HCT116 (cell line): ENCODE data around the gene ROBO1. TPM values are rescaled to one million over a fixed set of nuclear protein-coding genes. Genes with fewer than 3 reads are reported as not detected.

Experiments used
- ATAC-seq: fragments of 200-7000 bp; cut with Tn5 transposase; 2 replicates; pipeline ENCODE4 v1.9.1; 2020; ENCODE audit warnings: mild to moderate bottlenecking, moderate library complexity
- BruUV-seq: library from RNA; stranded (reverse); fragments of 400-500 nt; replicated peaks from 2 replicates; lab custom pipeline; 2021; lab: Mats Ljungman, UMichigan
- CTCF ChIA-PET: fragments of 300-600 bp; sonication (Branson Sonifier 250); formaldehyde crosslinking; loops from one replicate; lab custom pipeline; 2021; ENCODE audit warnings: antibody characterized with exemption; lab: Charles Lee
- POLR2A ChIA-PET: fragments of 300-600, 350-600 bp; sonication (Branson Sonifier 250); formaldehyde crosslinking; loops from one replicate; lab custom pipeline; 2021; ENCODE audit warnings: antibody characterized with exemption; lab: Charles Lee
- RAD21 ChIA-PET, 2 experiments: fragments of 300-600 bp; sonication (Branson Sonifier 250); formaldehyde crosslinking; loops; one replicate each; lab custom pipeline; 2023; ENCODE audit warnings: low total read pairs in 2 of 2; ENCODE audit not compliant: uncharacterized antibody in 2 of 2, unreplicated experiment in 2 of 2, low non-redundant PET in 1 of 2; lab: Charles Lee
- DNase-seq: peaks from one replicate; pipeline ENCODE4 v3.0.0-alpha.2; 2010; ENCODE audit warnings: low read depth, low spot score
- H2AFZ ChIP-seq: fragments of 200-600 bp; shearing (Covaris generic), sonication (generic); 2 replicates; pipeline ENCODE4 v1.6.1; 2017; ENCODE audit warnings: low read depth, mixed run types, mixed read lengths, antibody characterized with exemption, low read length; ENCODE audit not compliant: poor library complexity, severe bottlenecking
- H3K27ac ChIP-seq: 2 replicates; pipeline ENCODE4 v1.5.1; 2012; ENCODE audit warnings: low read depth, low read length
- H3K27me3 ChIP-seq: fragments of 200-600 bp; sonication (generic); 2 replicates; pipeline ENCODE4 v1.6.1; 2016; ENCODE audit warnings: mixed run types, low read length, mixed read lengths; ENCODE audit not compliant: insufficient read depth
- H3K36me3 ChIP-seq, 2 experiments: fragments of 200-500 bp in 1 of 2; fragments of 200-600 bp in 1 of 2; sonication (Bioruptor generic) in 1 of 2; sonication (generic) in 1 of 2; 2 replicates each; pipeline versions ENCODE4 v1.5.1 to v1.6.1; 2014 to 2016; ENCODE audit warnings: low read length in 2 of 2, inconsistent platforms in 1 of 2, mixed read lengths in 1 of 2, mixed run types in 1 of 2; ENCODE audit not compliant: insufficient read depth in 2 of 2, control insufficient read depth in 1 of 2
- H3K4me1 ChIP-seq, 2 experiments: fragments of 200-600 bp in 1 of 2; sonication (generic) in 1 of 2; 2 replicates each; pipeline versions ENCODE4 v1.5.1 to v1.6.1; 2012 to 2017; ENCODE audit warnings: low read length in 2 of 2, inconsistent platforms in 1 of 2, mild to moderate bottlenecking in 1 of 2, mixed read lengths in 1 of 2, mixed run types in 1 of 2, moderate library complexity in 1 of 2; ENCODE audit not compliant: insufficient read depth in 2 of 2, control insufficient read depth in 1 of 2
- H3K4me2 ChIP-seq: fragments of 200-600 bp; sonication (generic); 2 replicates; pipeline ENCODE4 v1.6.1; 2017; ENCODE audit warnings: mixed run types, low read length, mixed read lengths
- H3K4me3 ChIP-seq, 2 experiments: fragments of 200-600 bp in 1 of 2; sonication (generic) in 1 of 2; replicated peaks in 1 of 2; 2 replicates each; pipeline ENCODE4 v1.5.1; 2011 to 2016; ENCODE audit warnings: low read length in 2 of 2, control low read depth in 1 of 2, low read depth in 1 of 2, mild to moderate bottlenecking in 1 of 2, mixed read lengths in 1 of 2, mixed run types in 1 of 2
- H3K79me2 ChIP-seq: fragments of 200-600 bp; sonication (generic); 2 replicates; pipeline ENCODE4 v1.6.1; 2017; ENCODE audit warnings: mild to moderate bottlenecking, mixed run types, low read length, moderate library complexity, mixed read lengths; ENCODE audit not compliant: insufficient read depth
- H3K9ac ChIP-seq: fragments of 200-600 bp; sonication (generic); 2 replicates; pipeline ENCODE4 v1.6.1; 2016; ENCODE audit warnings: low read length, mixed read lengths
- H3K9me2 ChIP-seq: fragments of 200-600 bp; sonication (generic), shearing (Covaris generic); 2 replicates; pipeline ENCODE4 v1.6.1; 2017; ENCODE audit warnings: mixed run types, mild to moderate bottlenecking, moderate library complexity; ENCODE audit not compliant: insufficient read depth
- H3K9me3 ChIP-seq, 2 experiments: fragments of 200-500 bp in 1 of 2; fragments of 200-600 bp in 1 of 2; sonication (Bioruptor generic) in 1 of 2; sonication (generic) in 1 of 2; 2 replicates each; pipeline ENCODE4 v1.6.1; 2014 to 2017; ENCODE audit warnings: low read length in 2 of 2, mixed read lengths in 2 of 2, inconsistent platforms in 1 of 2, low read depth in 1 of 2, mild to moderate bottlenecking in 1 of 2, mixed run types in 1 of 2, moderate library complexity in 1 of 2; ENCODE audit not compliant: control insufficient read depth in 1 of 2, insufficient read depth in 1 of 2
- H4K20me1 ChIP-seq: fragments of 200-600 bp; sonication (generic), shearing (Covaris generic); 2 replicates; pipeline ENCODE4 v1.6.1; 2017; ENCODE audit warnings: mixed run types, mild to moderate bottlenecking, moderate library complexity; ENCODE audit not compliant: insufficient read depth
- RAD21 ChIP-seq: IDR thresholded peaks from 2 replicates; pipeline ENCODE4 v1.6.1; 2012; ENCODE audit warnings: low read depth, mild to moderate bottlenecking
- ZNF274 ChIP-seq: fragments of 200-500 bp; sonication (Bioruptor generic); IDR thresholded peaks from 2 replicates; pipeline ENCODE4 v1.6.1; 2014; ENCODE audit warnings: mild to moderate bottlenecking, low read depth, low read length, inconsistent platforms
- intact Hi-C: fragments of 100-400 bp; cut with micrococcal nuclease; formaldehyde crosslinking; loops from 2 replicates; pipeline ENCODE4 v1.10.0; 2022
- total RNA-seq: library from RNA; stranded (reverse); gene quantifications from one replicate; pipeline ENCODE4 v1.2.1, GENCODE V29; 2021; ENCODE audit not compliant: unreplicated experiment
- TF ChIP-seq, protein P1 (sequence below): IDR thresholded peaks from 2 replicates; pipeline ENCODE4 v1.6.1; 2012
- TF ChIP-seq, protein P2 (sequence below), 3 experiments: fragments of 200-600 bp in 1 of 3; sonication (generic) in 1 of 3; IDR thresholded peaks in 2 of 3; conservative IDR thresholded peaks in 1 of 3; 2 replicates each; pipeline ENCODE4 v1.5.1; 2012 to 2017; ENCODE audit warnings: low read depth in 2 of 3, low read length in 2 of 3, antibody characterized with exemption in 1 of 3, borderline replicate concordance in 1 of 3, control low read depth in 1 of 3, mild to moderate bottlenecking in 1 of 3, mixed read lengths in 1 of 3, mixed run types in 1 of 3, moderate library complexity in 1 of 3; ENCODE audit not compliant: insufficient read depth in 1 of 3
- TF ChIP-seq, protein P3 (sequence below): IDR thresholded peaks from 2 replicates; pipeline ENCODE4 v1.6.1; 2011; ENCODE audit warnings: mild to moderate bottlenecking, low read length, moderate library complexity; ENCODE audit not compliant: insufficient replicate concordance; ENCODE audit errors: extremely low read depth

Gene ROBO1
- total RNA-seq, 1 experiment from 2014 or later = 0.27 TPM

DNA sequence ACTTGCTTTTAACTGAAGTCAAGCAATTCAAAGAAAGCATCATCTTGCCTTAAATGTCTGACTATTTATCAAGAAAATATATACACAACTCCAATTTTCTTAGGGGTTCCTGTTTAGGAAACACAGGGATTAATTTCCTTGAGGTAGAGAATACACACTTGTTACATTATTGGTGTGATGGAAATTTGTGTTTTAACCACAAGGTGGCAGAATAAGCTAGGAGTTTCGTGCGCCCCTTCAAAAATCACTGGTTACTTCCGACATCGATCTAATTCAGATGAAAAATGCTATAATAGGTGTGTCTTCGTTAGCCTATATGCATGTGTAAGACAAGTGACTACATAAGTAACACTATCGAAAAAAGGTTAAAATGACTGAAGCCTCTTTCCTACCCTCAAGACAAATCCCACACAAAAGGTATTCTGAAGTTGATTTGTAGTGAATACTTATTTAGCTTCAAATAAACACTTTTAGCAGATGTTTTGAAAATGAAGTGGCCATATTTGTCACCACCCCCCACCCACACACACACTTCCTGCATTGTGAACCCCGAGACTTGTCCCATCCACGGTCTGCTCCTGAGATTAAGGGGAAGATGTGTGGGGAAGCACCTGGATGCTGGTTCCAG is 246.5 kb downstream of the ROBO1 start:
- CTCF ChIA-PET = interaction anchor here (1.6 kb wide), 1 partner anchor 1721 kb away, joined by 4 read pairs; no protein-coding TSS in a partner anchor
- H3K9ac ChIP-seq = no peak overlapping the region
- RAD21 ChIA-PET = no interaction called here
- H2AFZ ChIP-seq = no peak overlapping the region
- H3K79me2 ChIP-seq = no peaks in the 10 kb centered on the region
- no peak overlapping the region for H3K4me3 ChIP-seq
- DNase-seq (peak; percentile 8), ATAC-seq (no peak)
- H3K27me3 ChIP-seq = no peaks in the 10 kb centered on the region
- H3K9me3 ChIP-seq = peaks cover 0 to 5% of the 10 kb centered on the region in 2 experiments; a peak in 3 of 4 replicates
- H3K4me1 ChIP-seq = no peaks in the 10 kb centered on the region
- intact Hi-C loops = loop anchor here (10.0 kb wide), 1 partner anchor 1163 kb away; no protein-coding TSS in a partner anchor
- no TSS peak for BruUV-seq
- no peaks in the 10 kb centered on the region for H3K9me2 ChIP-seq
- POLR2A ChIA-PET = no interaction called here
- no peak overlapping the region for H3K4me2 ChIP-seq
- H3K36me3 ChIP-seq = no peaks in the 10 kb centered on the region
- no peak overlapping the region for H3K27ac ChIP-seq
- H4K20me1 ChIP-seq = no peaks in the 10 kb centered on the region
- TF ChIP-seq, protein P1, sequence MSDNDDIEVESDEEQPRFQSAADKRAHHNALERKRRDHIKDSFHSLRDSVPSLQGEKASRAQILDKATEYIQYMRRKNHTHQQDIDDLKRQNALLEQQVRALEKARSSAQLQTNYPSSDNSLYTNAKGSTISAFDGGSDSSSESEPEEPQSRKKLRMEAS = no peak
- TF ChIP-seq, protein P2, sequence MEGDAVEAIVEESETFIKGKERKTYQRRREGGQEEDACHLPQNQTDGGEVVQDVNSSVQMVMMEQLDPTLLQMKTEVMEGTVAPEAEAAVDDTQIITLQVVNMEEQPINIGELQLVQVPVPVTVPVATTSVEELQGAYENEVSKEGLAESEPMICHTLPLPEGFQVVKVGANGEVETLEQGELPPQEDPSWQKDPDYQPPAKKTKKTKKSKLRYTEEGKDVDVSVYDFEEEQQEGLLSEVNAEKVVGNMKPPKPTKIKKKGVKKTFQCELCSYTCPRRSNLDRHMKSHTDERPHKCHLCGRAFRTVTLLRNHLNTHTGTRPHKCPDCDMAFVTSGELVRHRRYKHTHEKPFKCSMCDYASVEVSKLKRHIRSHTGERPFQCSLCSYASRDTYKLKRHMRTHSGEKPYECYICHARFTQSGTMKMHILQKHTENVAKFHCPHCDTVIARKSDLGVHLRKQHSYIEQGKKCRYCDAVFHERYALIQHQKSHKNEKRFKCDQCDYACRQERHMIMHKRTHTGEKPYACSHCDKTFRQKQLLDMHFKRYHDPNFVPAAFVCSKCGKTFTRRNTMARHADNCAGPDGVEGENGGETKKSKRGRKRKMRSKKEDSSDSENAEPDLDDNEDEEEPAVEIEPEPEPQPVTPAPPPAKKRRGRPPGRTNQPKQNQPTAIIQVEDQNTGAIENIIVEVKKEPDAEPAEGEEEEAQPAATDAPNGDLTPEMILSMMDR (IDR thresholded peaks at IDR 0.05 in 2 of 3, conservative IDR thresholded peaks at IDR 0.05 in 1 of 3; ENCODE audit: borderline replicate concordance in 1 of 3, insufficient read depth in 1 of 3, low read depth in 2 of 3, low read length in 2 of 3) = peak in 2 of 3 experiments; percentile 21 to 55; a peak in 3 of 6 replicates
- peak; percentile 36 for TF ChIP-seq RAD21

DNA sequence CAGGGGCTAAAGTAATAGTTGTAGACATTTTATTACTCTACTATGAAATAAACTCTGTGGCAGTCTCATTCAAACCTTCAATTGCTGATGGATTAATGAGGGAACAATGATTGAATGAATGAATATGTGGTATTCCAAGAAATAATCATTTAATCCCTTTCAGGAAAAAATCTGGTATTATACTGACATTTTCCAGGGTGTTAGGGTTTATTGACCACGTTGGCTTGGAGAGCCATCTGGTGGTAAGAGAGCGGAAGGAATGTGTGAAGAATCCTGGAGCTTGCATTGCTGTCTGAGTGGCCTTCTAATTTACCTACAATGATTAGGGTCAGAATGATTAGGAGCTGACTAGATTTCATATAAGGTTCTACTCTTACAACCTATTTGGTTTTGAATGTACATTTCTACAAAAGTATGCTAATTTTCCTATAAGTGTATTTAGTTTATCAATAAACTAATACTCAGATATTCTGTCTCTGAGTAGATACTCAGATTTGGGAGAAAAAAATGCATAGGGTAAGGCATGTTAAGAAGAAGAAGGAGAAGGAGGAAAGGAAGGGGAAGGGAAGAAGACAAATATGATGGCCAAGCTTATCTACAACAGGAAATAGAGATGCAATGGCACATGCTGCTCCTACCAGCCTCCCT is 249.9 kb downstream of the ROBO1 start:
- Histone ChIP-seq H3K27ac (no peak overlapping the region), H4K20me1 (no peaks in the 10 kb centered on the region; the same call in 1 of the 2 replicates), H3K4me3 (no peak overlapping the region), H3K4me2 (no peak overlapping the region), H3K79me2 (no peaks in the 10 kb centered on the region), H3K27me3 (no peaks in the 10 kb centered on the region), H2AFZ (no peak overlapping the region), H3K9ac (no peak overlapping the region), H3K9me3 (peaks cover 0 to 9% of the 10 kb centered on the region in 2 experiments; a peak in 2 of 4 replicates), H3K9me2 (no peaks in the 10 kb centered on the region), H3K4me1 (no peaks in the 10 kb centered on the region), H3K36me3 (no peaks in the 10 kb centered on the region)
- ChIA-PET RAD21 (no interaction called here), CTCF (no interaction called here), POLR2A (no interaction called here)
- ATAC-seq (no peak), DNase-seq (no peak)
- intact Hi-C loops = no loop called here
- TF ChIP-seq, protein P3, sequence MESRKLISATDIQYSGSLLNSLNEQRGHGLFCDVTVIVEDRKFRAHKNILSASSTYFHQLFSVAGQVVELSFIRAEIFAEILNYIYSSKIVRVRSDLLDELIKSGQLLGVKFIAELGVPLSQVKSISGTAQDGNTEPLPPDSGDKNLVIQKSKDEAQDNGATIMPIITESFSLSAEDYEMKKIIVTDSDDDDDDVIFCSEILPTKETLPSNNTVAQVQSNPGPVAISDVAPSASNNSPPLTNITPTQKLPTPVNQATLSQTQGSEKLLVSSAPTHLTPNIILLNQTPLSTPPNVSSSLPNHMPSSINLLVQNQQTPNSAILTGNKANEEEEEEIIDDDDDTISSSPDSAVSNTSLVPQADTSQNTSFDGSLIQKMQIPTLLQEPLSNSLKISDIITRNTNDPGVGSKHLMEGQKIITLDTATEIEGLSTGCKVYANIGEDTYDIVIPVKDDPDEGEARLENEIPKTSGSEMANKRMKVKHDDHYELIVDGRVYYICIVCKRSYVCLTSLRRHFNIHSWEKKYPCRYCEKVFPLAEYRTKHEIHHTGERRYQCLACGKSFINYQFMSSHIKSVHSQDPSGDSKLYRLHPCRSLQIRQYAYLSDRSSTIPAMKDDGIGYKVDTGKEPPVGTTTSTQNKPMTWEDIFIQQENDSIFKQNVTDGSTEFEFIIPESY = no peak
- TF ChIP-seq, protein P2 (IDR thresholded peaks at IDR 0.05 in 2 of 3, conservative IDR thresholded peaks at IDR 0.05 in 1 of 3; ENCODE audit: borderline replicate concordance in 1 of 3, insufficient read depth in 1 of 3, low read depth in 2 of 3, low read length in 2 of 3) = peak in 2 of 3 experiments; percentile 32 to 33; a peak in 2 of 6 replicates
- no peak for TF ChIP-seq ZNF274
- no TSS peak for BruUV-seq
